MM.1S (cell line): Measurements from ENCODE around the gene KRT9.

ENCODE experiments used
- CTCF ChIP-seq: fragments of 300-600 bp; sonication (generic); IDR thresholded peaks from 2 replicates; pipeline ENCODE4 v1.5.1; 2016; ENCODE audit warnings: antibody characterized with exemption, low read length, mixed read lengths
- EZH2 ChIP-seq: fragments of 300-600 bp; sonication (generic); optimal IDR thresholded peaks from 2 replicates; pipeline ENCODE3; 2017; ENCODE audit warnings: low read depth, mild to moderate bottlenecking, antibody characterized with exemption, low read length, mixed read lengths

- no peak for TF ChIP-seq CTCF
- TF ChIP-seq EZH2: no peak
These were observed 30.8 kb downstream of the KRT9 start for GRCh38 chr17:41540921-41541625.
